OCI-LY7 (cell line): ENCODE data around the gene PTBP3. TPM values are rescaled to one million over a fixed set of nuclear protein-coding genes. Genes with fewer than 3 reads are reported as not detected.
"Not testable (repeated sequence)": the region's sequence is repeated elsewhere in the genome, so short reads cannot be mapped to it uniquely, and the experiment has no call there.

ENCODE experiments used
- BruUV-seq: library from RNA; stranded (reverse); fragments of 400-500 nt; replicated peaks from 2 replicates; lab custom pipeline; 2021; lab: Mats Ljungman, UMichigan
- CTCF ChIA-PET: fragments of 300-600 bp; sonication (Branson Sonifier 250); formaldehyde crosslinking; loops from one replicate; lab custom pipeline; 2022; ENCODE audit warnings: antibody characterized with exemption; ENCODE audit not compliant: unreplicated experiment; lab: Charles Lee
- POLR2A ChIA-PET: fragments of 300-600 bp; sonication (Branson Sonifier 250); formaldehyde crosslinking; loops from one replicate; lab custom pipeline; 2022; ENCODE audit warnings: antibody characterized with exemption; lab: Charles Lee
- DNase-seq: peaks from one replicate; pipeline ENCODE4 v3.0.0-alpha.2; 2015; ENCODE audit warnings: low spot score
- H2AFZ ChIP-seq: fragments of 200-600 bp; sonication (generic), shearing (Covaris generic); 2 replicates; pipeline ENCODE4 v1.6.1; 2014; ENCODE audit warnings: mild to moderate bottlenecking, antibody characterized with exemption, low read length, moderate library complexity
- H3K27ac ChIP-seq: fragments of 200-600 bp; sonication (generic); 2 replicates; pipeline ENCODE4 v1.5.1; 2014; ENCODE audit warnings: mixed run types, low read depth, mild to moderate bottlenecking, moderate library complexity, low read length, inconsistent platforms; ENCODE audit not compliant: poor library complexity, severe bottlenecking
- H3K36me3 ChIP-seq: fragments of 200-600 bp; sonication (generic); 2 replicates; pipeline ENCODE4 v1.6.1; 2014; ENCODE audit warnings: mild to moderate bottlenecking, antibody characterized with exemption, low read length, moderate library complexity, mixed read lengths; ENCODE audit not compliant: insufficient read depth
- H3K4me1 ChIP-seq: fragments of 200-600 bp; sonication (generic); 2 replicates; pipeline ENCODE4 v1.5.1; 2014; ENCODE audit warnings: mild to moderate bottlenecking, low read length; ENCODE audit not compliant: insufficient read depth, poor library complexity, severe bottlenecking
- H3K4me2 ChIP-seq: fragments of 200-600 bp; sonication (generic); 2 replicates; pipeline ENCODE4 v1.6.1; 2014; ENCODE audit warnings: mild to moderate bottlenecking, low read length
- H3K4me3 ChIP-seq: fragments of 200-600 bp; sonication (generic); 2 replicates; pipeline ENCODE4 v1.5.1; 2014; ENCODE audit warnings: mild to moderate bottlenecking, low read depth, low read length; ENCODE audit not compliant: poor library complexity, severe bottlenecking
- H3K79me2 ChIP-seq: fragments of 200-600 bp; sonication (generic); 2 replicates; pipeline ENCODE4 v1.6.1; 2016; ENCODE audit warnings: low read depth, mild to moderate bottlenecking, low read length, moderate library complexity, mixed read lengths; ENCODE audit not compliant: insufficient read depth
- H3K9me2 ChIP-seq: fragments of 200-600 bp; sonication (generic); 2 replicates; pipeline ENCODE4 v1.6.1; 2016; ENCODE audit warnings: mild to moderate bottlenecking, low read length, mixed read lengths; ENCODE audit not compliant: insufficient read depth
- H3K9me3 ChIP-seq: fragments of 200-600 bp; sonication (generic); 2 replicates; pipeline ENCODE4 v1.6.1; 2014; ENCODE audit warnings: mild to moderate bottlenecking, mixed run types, low read length, mixed read lengths
- H4K20me1 ChIP-seq: fragments of 200-600 bp; sonication (generic); 2 replicates; pipeline ENCODE4 v1.6.1; 2014; ENCODE audit warnings: mild to moderate bottlenecking, antibody characterized with exemption, low read length, moderate library complexity, mixed read lengths; ENCODE audit not compliant: insufficient read depth
- EZH2phosphoT487 ChIP-seq: fragments of 200-600 bp; sonication (generic); IDR thresholded peaks from 2 replicates; pipeline ENCODE4 v1.6.1; 2018; ENCODE audit warnings: low read depth, borderline replicate concordance, mild to moderate bottlenecking, mixed run types, antibody characterized with exemption, low read length, moderate library complexity, mixed read lengths
- intact Hi-C: fragments of 100-400 bp; cut with micrococcal nuclease; formaldehyde crosslinking; loops from one replicate; pipeline ENCODE4 v1.10.0; 2022; ENCODE audit not compliant: unreplicated experiment
- total RNA-seq, 2 experiments: library from RNA; depleted of rRNA in 1 of 2; stranded (reverse); fragments of >200 nt in 1 of 2; shearing (Covaris generic) in 1 of 2; gene quantifications; 2 replicates each; pipeline ENCODE4 v1.2.3, GENCODE V29; 2014 to 2022
- TF ChIP-seq, protein P1 (sequence below): fragments of 200-600 bp; sonication (generic); conservative IDR thresholded peaks from 2 replicates; pipeline ENCODE4 v1.5.1; 2014; ENCODE audit warnings: mild to moderate bottlenecking, antibody characterized with exemption, low read length, moderate library complexity, mixed read lengths

Gene PTBP3
- total RNA-seq, 2 experiments from 2014 or later = 38.1 to 98.2 TPM

GRCh38 chr9:112367465-112367864, 34.0 kb upstream of the PTBP3 start:
- Histone ChIP-seq H2AFZ (no peak overlapping the region), H3K4me1 (no peaks in the 10 kb centered on the region), H3K9me2 (no peaks in the 10 kb centered on the region), H3K36me3 (no peaks in the 10 kb centered on the region), H3K9me3 (0 out of 2 replicates have a peak, but pooled peaks cover 6% of the 10 kb centered on the region), H3K4me2 (no peak overlapping the region), H3K27ac (no peak overlapping the region), H3K4me3 (no peak overlapping the region), H4K20me1 (no peaks in the 10 kb centered on the region), H3K79me2 (no peaks in the 10 kb centered on the region)
- CTCF ChIA-PET = interaction anchor here (0.7 kb wide), 1 partner anchor 273 kb away, joined by 3 read pairs; no protein-coding TSS in a partner anchor
- BruUV-seq = no TSS peak
- POLR2A ChIA-PET = interaction anchor here (1.7 kb wide), 1 partner anchor 12 kb away, joined by 6 read pairs; the partner anchor contains the start of gene HSDL2
- intact Hi-C loops = loop anchor here (10.0 kb wide), 1 partner anchor 183 kb away; no protein-coding TSS in a partner anchor
- DNase-seq = no peak
- TF ChIP-seq, protein P1, sequence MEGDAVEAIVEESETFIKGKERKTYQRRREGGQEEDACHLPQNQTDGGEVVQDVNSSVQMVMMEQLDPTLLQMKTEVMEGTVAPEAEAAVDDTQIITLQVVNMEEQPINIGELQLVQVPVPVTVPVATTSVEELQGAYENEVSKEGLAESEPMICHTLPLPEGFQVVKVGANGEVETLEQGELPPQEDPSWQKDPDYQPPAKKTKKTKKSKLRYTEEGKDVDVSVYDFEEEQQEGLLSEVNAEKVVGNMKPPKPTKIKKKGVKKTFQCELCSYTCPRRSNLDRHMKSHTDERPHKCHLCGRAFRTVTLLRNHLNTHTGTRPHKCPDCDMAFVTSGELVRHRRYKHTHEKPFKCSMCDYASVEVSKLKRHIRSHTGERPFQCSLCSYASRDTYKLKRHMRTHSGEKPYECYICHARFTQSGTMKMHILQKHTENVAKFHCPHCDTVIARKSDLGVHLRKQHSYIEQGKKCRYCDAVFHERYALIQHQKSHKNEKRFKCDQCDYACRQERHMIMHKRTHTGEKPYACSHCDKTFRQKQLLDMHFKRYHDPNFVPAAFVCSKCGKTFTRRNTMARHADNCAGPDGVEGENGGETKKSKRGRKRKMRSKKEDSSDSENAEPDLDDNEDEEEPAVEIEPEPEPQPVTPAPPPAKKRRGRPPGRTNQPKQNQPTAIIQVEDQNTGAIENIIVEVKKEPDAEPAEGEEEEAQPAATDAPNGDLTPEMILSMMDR = no peak
- no peak for TF ChIP-seq EZH2phosphoT487

- H2AFZ ChIP-seq = no peak overlapping the region
- no peaks in the 10 kb centered on the region for H3K36me3 ChIP-seq
- no peaks in the 10 kb centered on the region for H4K20me1 ChIP-seq
- ChIA-PET CTCF (no interaction called here), POLR2A (interaction anchor here (0.6 to 1.7 kb wide), 2 partner anchors 13 to 215 kb away, joined by 6 read pairs; partner anchors contain the start of gene HSDL2)
- no peak overlapping the region for H3K4me3 ChIP-seq
- H3K9me2 ChIP-seq = no peaks in the 10 kb centered on the region
- H3K27ac ChIP-seq = no peak overlapping the region
- no peaks in the 10 kb centered on the region for H3K79me2 ChIP-seq
- intact Hi-C loops = loop anchor here (10.0 kb wide), 1 partner anchor 182 kb away; no protein-coding TSS in a partner anchor
- no peaks in the 10 kb centered on the region for H3K4me1 ChIP-seq
- no peak for TF ChIP-seq EZH2phosphoT487
- TF ChIP-seq, protein P1 = peak; percentile 47
- H3K9me3 ChIP-seq = 0 out of 2 replicates have a peak, but pooled peaks cover 6% of the 10 kb centered on the region
- DNase-seq = no peak
- H3K4me2 ChIP-seq = no peak overlapping the region
- BruUV-seq = no TSS peak
Measured at GRCh38 chr9:112366591-112366990, 33.2 kb upstream of the PTBP3 start.

DNA sequence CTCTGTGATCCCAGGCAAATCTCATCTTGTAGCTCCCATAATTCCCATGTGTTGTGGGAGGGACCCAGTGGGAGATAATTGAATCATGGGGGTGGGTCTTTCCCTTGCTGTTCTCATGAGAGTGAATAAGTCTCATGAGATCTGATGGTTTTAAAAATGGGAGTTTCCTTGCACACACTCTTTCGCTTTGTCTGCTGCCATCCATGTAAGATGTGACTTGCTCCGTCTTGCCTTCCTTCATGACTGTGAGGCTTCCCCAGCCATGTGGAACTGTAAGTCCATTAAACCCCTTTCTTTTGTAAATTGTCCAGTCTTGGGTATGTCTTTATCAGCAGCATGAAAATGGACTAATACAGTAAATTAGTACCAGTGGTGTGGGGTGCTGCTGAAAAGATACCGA, 31.8 kb upstream of the PTBP3 start:
- DNase-seq, H3K4me2 ChIP-seq, H3K36me3 ChIP-seq, H4K20me1 ChIP-seq, H3K79me2 ChIP-seq, BruUV-seq, H3K27ac ChIP-seq, H2AFZ ChIP-seq, CTCF ChIA-PET, H3K4me1 ChIP-seq, H3K4me3 ChIP-seq, H3K9me3 ChIP-seq, H3K9me2 ChIP-seq: not testable (repeated sequence)
- intact Hi-C loops = loop anchor here (10.0 kb wide), 1 partner anchor 180 kb away; no protein-coding TSS in a partner anchor
- POLR2A ChIA-PET = interaction anchor here (0.6 kb wide), 1 partner anchor 245 kb away, joined by 3 read pairs; no protein-coding TSS in a partner anchor
